ENCODE data around the gene C1RL.

C1RL gene

GRCh38 chr12:7102582-7102981 lies 6.4 kb downstream of the C1RL start:
- no peak for TF ChIP-seq EZH2 (optimal IDR thresholded peaks at IDR 0.05; ENCODE audit: low read depth, low read length)
- no peak for TF ChIP-seq EZH2phosphoT487 (IDR thresholded peaks at IDR 0.05; ENCODE audit: low read length)
- no peak for TF ChIP-seq CTCF (IDR thresholded peaks at IDR 0.05; ENCODE audit: low read length)
- no peaks in the 10 kb centered on the region for H3K9me2 ChIP-seq (replicated peaks; ENCODE audit: insufficient read depth, low read length)

GRCh38 chr12:7101694-7102131 lies 7.3 kb downstream of the C1RL start:
- Histone ChIP-seq H3F3A (ENCODE audit: insufficient read depth, low read length) (no peaks in the 10 kb centered on the region), H3K4me2 (ENCODE audit: low read depth, low read length) (no peak overlapping the region), H3K79me2 (ENCODE audit: low read length) (no peaks in the 10 kb centered on the region), H3K27me3 (replicated peaks; ENCODE audit: insufficient read depth, low read length) (no peaks in the 10 kb centered on the region), H3K9me3 (replicated peaks; ENCODE audit: insufficient read depth, low read length) (no peaks in the 10 kb centered on the region), H4K20me1 (ENCODE audit: insufficient read depth, low read length) (no peaks in the 10 kb centered on the region), H3K9ac (ENCODE audit: low read length) (no peak overlapping the region), H2AFZ (ENCODE audit: low read length) (no peak overlapping the region), H3K9me2 (replicated peaks; ENCODE audit: insufficient read depth, low read length) (no peaks in the 10 kb centered on the region), H3K4me1 (ENCODE audit: low read length) (no peaks in the 10 kb centered on the region), H3K27ac (ENCODE audit: low read length) (no peak overlapping the region), H3K36me3 (replicated peaks; ENCODE audit: insufficient read depth, low read length) (no peaks in the 10 kb centered on the region), H3K4me3 (ENCODE audit: low read length) (no peak overlapping the region)
- no peak for DNase-seq
- no peak for TF ChIP-seq EZH2 (optimal IDR thresholded peaks at IDR 0.05; ENCODE audit: low read depth, low read length)
- TF ChIP-seq EZH2phosphoT487 (IDR thresholded peaks at IDR 0.05; ENCODE audit: low read length) = no peak
- TF ChIP-seq CTCF (IDR thresholded peaks at IDR 0.05; ENCODE audit: low read length) = no peak

More at GRCh38 chr12:7102582-7102981, 6.4 kb downstream of the C1RL start:
- no peak overlapping the region for H3K4me2 ChIP-seq (ENCODE audit: low read depth, low read length)
- peaks cover 1% of the 10 kb centered on the region; the same call in 1 of the 2 replicates for H3F3A ChIP-seq (ENCODE audit: insufficient read depth, low read length)
- no peak overlapping the region for H3K4me3 ChIP-seq (ENCODE audit: low read length)
- H3K36me3 ChIP-seq (replicated peaks; ENCODE audit: insufficient read depth, low read length) = no peaks in the 10 kb centered on the region
- no peak for DNase-seq
- no peaks in the 10 kb centered on the region for H3K79me2 ChIP-seq (ENCODE audit: low read length)
- no peak overlapping the region for H3K9ac ChIP-seq (ENCODE audit: low read length)
- no peaks in the 10 kb centered on the region for H4K20me1 ChIP-seq (ENCODE audit: insufficient read depth, low read length)
- no peak overlapping the region for H3K27ac ChIP-seq (ENCODE audit: low read length)
- no peak overlapping the region for H2AFZ ChIP-seq (ENCODE audit: low read length)
- no peaks in the 10 kb centered on the region for H3K9me3 ChIP-seq (replicated peaks; ENCODE audit: insufficient read depth, low read length)
- no peaks in the 10 kb centered on the region for H3K27me3 ChIP-seq (replicated peaks; ENCODE audit: insufficient read depth, low read length)
- 0 out of 2 replicates have a peak, but pooled peaks cover under 1% of the 10 kb centered on the region for H3K4me1 ChIP-seq (ENCODE audit: low read length)

- no peak overlapping the region for H3K27ac ChIP-seq (ENCODE audit: low read length)
- no peaks in the 10 kb centered on the region for H3K4me1 ChIP-seq (ENCODE audit: low read length)
- no peaks in the 10 kb centered on the region for H3K27me3 ChIP-seq (replicated peaks; ENCODE audit: insufficient read depth, low read length)
- no peaks in the 10 kb centered on the region for H3K79me2 ChIP-seq (ENCODE audit: low read length)
- no peak overlapping the region for H3K4me2 ChIP-seq (ENCODE audit: low read depth, low read length)
- H3K9me3 ChIP-seq (replicated peaks; ENCODE audit: insufficient read depth, low read length) = no peaks in the 10 kb centered on the region
- TF ChIP-seq EZH2 (optimal IDR thresholded peaks at IDR 0.05; ENCODE audit: low read depth, low read length) = no peak
- H3K9ac ChIP-seq (ENCODE audit: low read length) = no peak overlapping the region
- no peaks in the 10 kb centered on the region for H3K36me3 ChIP-seq (replicated peaks; ENCODE audit: insufficient read depth, low read length)
- DNase-seq = no peak
- H4K20me1 ChIP-seq (ENCODE audit: insufficient read depth, low read length) = no peaks in the 10 kb centered on the region
- H2AFZ ChIP-seq (ENCODE audit: low read length) = no peak overlapping the region
- H3K4me3 ChIP-seq (ENCODE audit: low read length) = no peak overlapping the region
- H3F3A ChIP-seq (ENCODE audit: insufficient read depth, low read length) = no peaks in the 10 kb centered on the region
- H3K9me2 ChIP-seq (replicated peaks; ENCODE audit: insufficient read depth, low read length) = no peaks in the 10 kb centered on the region
These were observed 7.8 kb downstream of the C1RL start for GRCh38 chr12:7101047-7101693.

- Histone ChIP-seq H3K9ac (ENCODE audit: low read length) (no peak overlapping the region), H3K4me2 (ENCODE audit: low read depth, low read length) (no peak overlapping the region), H3F3A (ENCODE audit: insufficient read depth, low read length) (no peaks in the 10 kb centered on the region), H3K9me3 (replicated peaks; ENCODE audit: insufficient read depth, low read length) (no peaks in the 10 kb centered on the region), H3K79me2 (ENCODE audit: low read length) (no peaks in the 10 kb centered on the region), H3K4me3 (ENCODE audit: low read length) (no peak overlapping the region), H3K4me1 (ENCODE audit: low read length) (no peaks in the 10 kb centered on the region), H3K27me3 (replicated peaks; ENCODE audit: insufficient read depth, low read length) (no peaks in the 10 kb centered on the region), H3K36me3 (replicated peaks; ENCODE audit: insufficient read depth, low read length) (no peaks in the 10 kb centered on the region), H4K20me1 (ENCODE audit: insufficient read depth, low read length) (no peaks in the 10 kb centered on the region), H3K9me2 (replicated peaks; ENCODE audit: insufficient read depth, low read length) (no peaks in the 10 kb centered on the region), H2AFZ (ENCODE audit: low read length) (no peak overlapping the region), H3K27ac (ENCODE audit: low read length) (no peak overlapping the region)
- TF ChIP-seq CTCF (IDR thresholded peaks at IDR 0.05; ENCODE audit: low read length) = no peak
- TF ChIP-seq EZH2phosphoT487 (IDR thresholded peaks at IDR 0.05; ENCODE audit: low read length) = no peak
- no peak for TF ChIP-seq EZH2 (optimal IDR thresholded peaks at IDR 0.05; ENCODE audit: low read depth, low read length)
- DNase-seq = no peak
These were observed 8.8 kb downstream of the C1RL start for GRCh38 chr12:7100239-7100638.

All from MM.1S (cell line).